Glomerular endothelial cell (primary cell): ENCODE data around the gene CASP8. TPM values are rescaled to one million over a fixed set of nuclear protein-coding genes. Genes with fewer than 3 reads are reported as not detected.

Experiments
- DNase-seq: peaks from one replicate; pipeline ENCODE4 v3.0.0-alpha.2; 2011; ENCODE audit warnings: low read depth, low spot score; ENCODE audit errors: extremely low read depth
- total RNA-seq: library from RNA; depleted of rRNA; stranded (reverse); fragments of >200 nt; gene quantifications from 2 replicates; pipeline ENCODE4 v1.2.3, GENCODE V29; 2015

The CASP8 gene
- total RNA-seq, 1 donor from 2014 or later: 11.6 TPM

GRCh38 chr2:201322772-201323171 is 62.4 kb downstream of the CASP8 start:
- no peak for DNase-seq

GRCh38 chr2:201327678-201328077 is 67.3 kb downstream of the CASP8 start:
- no peak for DNase-seq

GRCh38 chr2:201329409-201329808 is 69.1 kb downstream of the CASP8 start:
- DNase-seq: no peak

Other genes with a start within 250 kb of the CASP8 start
- gene HYCC2, start 188.9 kb upstream of the CASP8 start, total RNA-seq: 6.2 and 11.0 TPM in 2 replicates
- gene NDUFB3, start 188.5 kb upstream of the CASP8 start, total RNA-seq: 73.9 and 92.0 TPM in 2 replicates
- 183 and 240 TPM in 2 replicates for gene CFLAR, start 144.4 kb upstream of the CASP8 start, total RNA-seq
- 32.3 and 42.1 TPM in 2 replicates for gene CASP10, start 77.4 kb upstream of the CASP8 start, total RNA-seq
- gene FLACC1, start 96.8 kb downstream of the CASP8 start, total RNA-seq: 0.15 and 0.23 TPM in 2 replicates
- 28.3 and 32.0 TPM in 2 replicates for gene TRAK2, start 190.9 kb downstream of the CASP8 start, total RNA-seq
- gene STRADB, start 191.2 kb downstream of the CASP8 start, total RNA-seq: 17.0 and 25.0 TPM in 2 replicates